Psoas muscle (tissue), 8 donors: ENCODE data around the gene C2orf80. TPM values are rescaled to one million over a fixed set of nuclear protein-coding genes. Genes with fewer than 3 reads are reported as not detected.
"Not testable (repeated sequence)": the region's sequence is repeated elsewhere in the genome, so short reads cannot be mapped to it uniquely, and the experiment has no call there.

ENCODE experiments used
- ATAC-seq, 4 donors: fragments of 200-7000 bp; cut with Tn5 transposase; one replicate each; pipeline ENCODE4 v1.9.1; 2020; ENCODE audit warnings: moderate library complexity in 3 of 4, mild to moderate bottlenecking in 2 of 4
- DNase-seq, 2 donors: peaks; one replicate each; pipeline ENCODE4 v3.0.0-alpha.2; 2020
- H3K27ac ChIP-seq: fragments of 200-600 bp; one replicate; pipeline ENCODE4 v1.8.0; 2022
- H3K27me3 ChIP-seq, 3 donors: fragments of 200-600 bp in 1 of 3; one replicate each; pipeline versions ENCODE4 v1.6.1 to v1.8.0; 2013 to 2022; ENCODE audit warnings: low read length in 2 of 3, mild to moderate bottlenecking in 2 of 3, moderate library complexity in 1 of 3; ENCODE audit not compliant: insufficient read depth in 3 of 3
- H3K36me3 ChIP-seq, 2 donors: fragments of 200-600 bp in 1 of 2; one replicate each; pipeline versions ENCODE4 v1.6.1 to v1.8.0; 2013 to 2022; ENCODE audit warnings: low read depth in 1 of 2, mild to moderate bottlenecking in 1 of 2, moderate library complexity in 1 of 2; ENCODE audit not compliant: insufficient read depth in 1 of 2
- H3K4me1 ChIP-seq: fragments of 200-600 bp; one replicate; pipeline ENCODE4 v1.8.0; 2022
- H3K4me3 ChIP-seq: fragments of 200-600 bp; one replicate; pipeline ENCODE4 v1.8.0; 2022; ENCODE audit warnings: mild to moderate bottlenecking
- H3K9me3 ChIP-seq: fragments of 200-600 bp; one replicate; pipeline ENCODE4 v1.8.0; 2022
- CTCF ChIP-seq: fragments of 200-600 bp; IDR thresholded peaks from one replicate; pipeline ENCODE4 v1.8.0; 2022; ENCODE audit warnings: antibody characterized with exemption
- WGBS, 3 donors: extraction: QIAGEN DNeasy Blood & Tissue Kit; methylation state at CpG; one replicate each; pipeline versions ENCODE4 v1.1.6 to v1.1.7; 2013; 5-methylcytosine and 5-hydroxymethylcytosine counted together
- intact Hi-C, 2 donors: fragments of 100-400 bp; cut with DNase I; formaldehyde crosslinking; loops; one replicate each; pipeline versions ENCODE4 v1.11.0 to v1.14.2; 2022
- polyA plus RNA-seq, 3 donors: library from polyadenylated mRNA; stranded (reverse); fragments of 200-250 nt; gene quantifications; one replicate each; pipeline ENCODE4 v1.2.3, GENCODE V29; 2013
- total RNA-seq, 4 donors: library from RNA; stranded (reverse); fragmentation: NEBNext Ultra II Directional in 2 of 4; extraction: Animal tissue kit (Norgen Biotek cat#: 25700) in 2 of 4; gene quantifications; one replicate each; pipeline versions ENCODE4 v1.2.1 to v1.2.4, GENCODE V29; 2021 to 2023
- donor health status: healthy with polysubstance abuse.
- donor health status: DM: no; HTN: no; CAD: no; lungs with moderate emphysema.
- donor health status: Bipolar disorder and iron deficiency.
- donor health status: healthy.
- donor health status: DM: yes; HTN: yes; CAD: no.
- donor health status: DM: no; HTN: no; CAD: no.
- donor health status: DM: no; HTN: no; CAD: no.
- donor health status: DM: yes; HTN: yes; CAD: no.

The C2orf80 gene
- total and polyA plus RNA-seq, 7 donors = 0.04 TPM; not detected in 6

GRCh38 chr2:208129744-208130711, 59.8 kb downstream of the C2orf80 start, which contains the start of gene CRYGC:
TSS of gene CRYGC (minus strand) at chr2:208129828. CDS start at chr2:208129792, 36 bp downstream.
- no peak within 1 kb of the TSS for H3K27ac ChIP-seq
- intact Hi-C loops = no loop called here
- DNase-seq (no peak), ATAC-seq (no peak)
- no peaks in the 10 kb centered on the region for H3K36me3 ChIP-seq
- H3K4me3 ChIP-seq = no peak within 1 kb of the TSS
- no peaks in the 10 kb centered on the region for H3K4me1 ChIP-seq
- TF ChIP-seq CTCF = no peak
- peaks cover 0 to 22% (median 0%) of the 10 kb centered on the region in 3 donors for H3K27me3 ChIP-seq
- 68 to 69% (median 68%) methylated on average over 19 of the region's 19 CpGs for WGBS, 3 donors
- H3K9me3 ChIP-seq = no peaks in the 10 kb centered on the region

- 89 to 92% (median 90%) methylated on average over 12 of the region's 12 CpGs for WGBS, 3 donors
- Histone ChIP-seq H3K9me3 (no peaks in the 10 kb centered on the region), H3K4me3 (no peak overlapping the region), H3K27me3 (peaks cover 0 to 29% (median 0%) of the 10 kb centered on the region in 3 donors), H3K36me3 (no peaks in the 10 kb centered on the region), H3K27ac (no peak overlapping the region), H3K4me1 (no peaks in the 10 kb centered on the region)
- no peak for DNase-seq
- intact Hi-C loops = no loop called here
- TF ChIP-seq CTCF = no peak
- no peak for ATAC-seq
These were observed 61.7 kb downstream of the C2orf80 start for GRCh38 chr2:208128136-208128535.

- peaks cover 0 to 29% (median 0%) of the 10 kb centered on the region in 3 donors for H3K27me3 ChIP-seq
- no peaks in the 10 kb centered on the region for H3K9me3 ChIP-seq
- H3K4me1 ChIP-seq = no peaks in the 10 kb centered on the region
- DNase-seq = no peak
- no peaks in the 10 kb centered on the region for H3K36me3 ChIP-seq
- no peak overlapping the region for H3K4me3 ChIP-seq
- intact Hi-C loops = no loop called here
- TF ChIP-seq CTCF = no peak
- 95 to 98% (median 98%) methylated on average over 4 of the region's 4 CpGs for WGBS, 3 donors
- H3K27ac ChIP-seq = no peak overlapping the region
- ATAC-seq = no peak
These were observed 62.7 kb downstream of the C2orf80 start for GRCh38 chr2:208127090-208127489.

GRCh38 chr2:208125251-208125650, 64.6 kb downstream of the C2orf80 start:
- 76 to 82% (median 78%) methylated on average over 4 of the region's 4 CpGs for WGBS, 3 donors
- H3K9me3 ChIP-seq = no peaks in the 10 kb centered on the region
- no peaks in the 10 kb centered on the region for H3K36me3 ChIP-seq
- H3K27ac ChIP-seq = no peak overlapping the region
- no peak for ATAC-seq
- TF ChIP-seq CTCF = no peak
- H3K27me3 ChIP-seq = peaks cover 0 to 29% (median 0%) of the 10 kb centered on the region in 3 donors
- no peaks in the 10 kb centered on the region for H3K4me1 ChIP-seq
- no peak overlapping the region for H3K4me3 ChIP-seq
- no peak for DNase-seq
- intact Hi-C loops = no loop called here

GRCh38 chr2:208124013-208124715, 65.7 kb downstream of the C2orf80 start, which contains the start of gene CRYGD:
TSS of gene CRYGD (minus strand) at chr2:208124524. CDS start at chr2:208124473, 51 bp downstream.
- DNase-seq, H3K36me3 ChIP-seq, intact Hi-C loops, H3K4me1 ChIP-seq, ATAC-seq, H3K9me3 ChIP-seq, H3K27ac ChIP-seq: not testable (repeated sequence)
- Histone ChIP-seq H3K4me3 (peak within 1 kb of the TSS; percentile 18), H3K27me3 (peaks cover 0 to 29% (median 0%) of the 10 kb centered on the region in 3 donors)
- WGBS, 3 donors = 5 to 9% (median 6%) methylated on average over 41 to 46 of the region's 46 CpGs
